ENCODE data around the gene FAM110D. TPM values are rescaled to one million over a fixed set of nuclear protein-coding genes. Genes with fewer than 3 reads are reported as not detected.

The FAM110D gene
- total RNA-seq, 1 donor from 2014 or later: 2.8 TPM

DNA sequence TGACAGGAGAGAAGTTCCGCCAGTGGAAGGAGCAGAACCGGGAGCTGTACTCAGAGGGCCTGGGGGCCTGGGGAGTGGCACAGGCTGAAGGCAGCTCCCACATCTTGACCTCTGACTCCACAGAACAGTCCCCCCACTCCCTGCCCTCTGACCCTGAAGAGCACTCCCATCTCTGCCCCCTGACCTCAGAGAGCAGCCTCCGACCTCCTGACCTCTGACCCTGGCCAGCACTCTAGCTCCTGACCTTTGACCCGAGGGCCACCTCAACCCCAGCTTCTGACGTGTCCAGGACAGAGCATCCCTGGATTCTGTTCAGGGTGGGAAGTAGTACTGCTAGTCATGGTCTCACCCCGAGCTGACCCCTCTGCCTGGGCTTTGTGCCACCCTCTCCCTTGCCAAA, 30.5 kb downstream of the FAM110D start:
- DNase-seq (ENCODE audit: low spot score): no peak

DNA sequence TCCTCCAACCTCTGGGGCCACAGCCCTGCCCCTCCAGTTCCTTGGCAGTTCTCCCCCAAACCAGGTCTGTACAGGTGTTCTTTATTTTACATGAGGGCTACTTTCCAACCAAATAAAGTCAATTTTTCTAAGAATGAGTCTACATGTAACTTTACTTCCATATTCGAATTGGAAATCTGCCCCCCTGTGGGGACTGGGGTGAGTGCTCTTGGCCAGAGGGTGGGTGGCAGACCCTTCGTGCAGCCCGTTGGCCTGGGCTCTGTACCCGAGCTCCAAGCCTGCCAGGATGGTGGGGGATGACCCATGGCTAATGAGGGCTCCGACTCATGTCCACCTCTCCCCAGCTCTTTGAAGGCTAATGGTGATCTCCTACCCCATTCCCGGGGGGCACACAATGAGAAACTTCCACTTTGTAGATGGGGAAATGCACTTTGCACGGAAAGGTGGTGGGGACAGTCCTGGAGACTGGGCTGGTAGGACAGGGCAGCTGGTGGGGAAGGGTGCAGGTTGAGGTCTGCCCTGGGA, 30.9 kb downstream of the FAM110D start:
- DNase-seq (ENCODE audit: low spot score): no peak

DNA sequence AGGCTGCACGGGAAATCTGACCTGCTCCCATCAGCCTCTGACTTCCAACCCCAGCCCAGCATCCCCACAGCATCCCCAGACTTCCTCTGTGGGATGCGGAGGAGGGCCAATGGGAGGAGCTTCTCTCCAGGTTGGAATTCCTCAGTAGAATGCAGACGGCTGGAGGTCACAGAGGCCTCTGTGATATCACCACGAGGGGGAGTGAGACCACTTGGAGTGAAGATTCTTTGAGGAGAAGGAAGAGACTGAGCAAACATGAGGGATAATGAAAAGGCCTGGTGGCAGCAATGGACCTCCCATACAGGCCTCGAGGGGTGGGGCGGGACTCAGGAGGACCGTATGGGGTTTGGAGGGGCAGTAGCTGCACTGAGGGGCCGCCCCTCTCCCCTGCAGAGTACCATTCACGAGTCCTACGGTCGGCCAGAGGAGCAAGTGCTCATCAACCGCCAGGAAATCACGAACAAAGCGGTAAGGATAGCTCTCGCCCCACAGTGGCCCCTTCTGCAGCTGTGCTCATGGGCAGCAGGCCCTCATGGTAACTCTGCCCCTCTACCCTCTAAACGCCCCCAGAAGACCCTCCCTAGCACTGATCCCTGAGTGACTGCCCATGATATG, 31.6 kb downstream of the FAM110D start, which contains the start of gene CATSPER4:
CATSPER4 (plus strand) TSS at position 230 of the 615 bp plus-strand sequence; CDS start at position 256, 26 bp downstream.
- no peak for DNase-seq (ENCODE audit: low spot score)

DNA sequence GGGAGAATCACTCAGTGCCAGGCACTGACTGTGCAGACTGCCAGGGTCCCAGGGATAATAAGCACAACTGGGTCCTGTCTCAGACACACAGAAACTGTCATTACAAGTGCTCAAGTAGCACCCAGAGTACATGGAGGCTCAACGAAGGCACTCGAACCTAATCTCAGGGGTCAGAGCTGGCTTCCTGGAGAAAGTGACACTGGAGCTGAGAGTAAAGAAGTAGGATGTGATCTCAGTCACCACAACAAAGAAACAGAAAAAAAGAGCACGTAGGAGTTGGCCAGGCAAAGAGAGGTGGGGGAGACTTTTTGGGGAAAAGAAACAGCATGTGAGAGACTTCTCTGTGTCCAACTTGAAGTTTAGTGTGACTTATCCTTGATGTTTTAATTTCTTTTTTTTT, 32.9 kb downstream of the FAM110D start:
- no peak for DNase-seq (ENCODE audit: low spot score)

DNA sequence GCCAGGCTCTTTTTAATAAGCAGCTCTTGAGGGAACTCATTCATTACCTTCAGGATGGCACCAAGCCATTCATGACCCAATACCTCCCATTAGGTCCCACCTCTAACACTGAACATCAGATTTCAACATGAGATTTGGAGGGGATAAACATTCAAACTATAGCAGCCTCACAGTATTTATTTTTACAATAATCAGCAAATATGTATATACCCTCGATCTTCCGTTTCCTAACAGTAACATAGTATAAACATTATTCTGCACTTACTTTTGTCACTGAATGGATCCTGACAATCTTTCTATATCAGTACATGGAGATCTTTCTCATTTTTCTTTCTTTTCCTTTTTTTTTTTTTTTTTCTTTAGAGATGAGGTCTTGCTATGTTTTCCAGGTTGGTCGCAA, 36.9 kb downstream of the FAM110D start:
- no peak for DNase-seq (ENCODE audit: low spot score)

DNA sequence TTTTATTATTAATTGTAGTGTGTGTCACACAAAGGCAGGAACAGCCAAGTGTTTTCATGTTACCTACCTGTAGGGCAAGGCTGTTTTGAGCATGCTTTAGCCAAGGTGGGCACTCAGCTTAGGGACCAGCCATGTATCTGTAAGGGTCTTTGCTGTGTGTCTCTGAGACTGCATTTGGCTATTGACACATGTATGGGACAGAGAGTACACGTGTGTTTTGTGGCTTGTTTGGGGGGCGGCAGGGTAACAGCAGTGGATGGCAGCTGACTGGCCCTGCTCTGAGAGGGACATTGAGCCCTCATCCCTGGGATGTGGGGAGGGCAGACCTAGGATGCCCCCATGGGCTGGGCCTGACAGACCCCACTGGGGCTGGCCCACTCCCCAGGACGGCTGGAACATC, 38.4 kb downstream of the FAM110D start:
- DNase-seq (ENCODE audit: low spot score): no peak

DNA sequence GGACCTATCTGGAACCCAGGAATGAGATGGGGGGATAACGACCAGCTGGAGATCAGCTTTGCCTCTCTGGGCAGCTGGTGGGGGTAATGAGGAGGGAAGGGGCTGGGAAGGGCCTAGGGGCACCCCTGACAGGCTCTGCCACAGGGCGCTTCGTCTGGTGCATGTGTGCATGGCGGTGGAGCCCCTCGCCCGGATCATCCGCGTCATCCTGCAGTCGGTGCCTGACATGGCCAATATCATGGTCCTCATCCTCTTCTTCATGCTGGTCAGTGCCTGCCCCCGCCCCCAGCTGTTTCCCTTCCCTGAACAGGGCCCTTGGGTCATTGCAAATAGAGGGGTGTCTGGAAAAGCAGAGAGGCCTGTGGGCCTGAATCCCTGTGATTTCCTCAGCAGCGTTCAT, 38.9 kb downstream of the FAM110D start:
- no peak for DNase-seq (ENCODE audit: low spot score)

DNA sequence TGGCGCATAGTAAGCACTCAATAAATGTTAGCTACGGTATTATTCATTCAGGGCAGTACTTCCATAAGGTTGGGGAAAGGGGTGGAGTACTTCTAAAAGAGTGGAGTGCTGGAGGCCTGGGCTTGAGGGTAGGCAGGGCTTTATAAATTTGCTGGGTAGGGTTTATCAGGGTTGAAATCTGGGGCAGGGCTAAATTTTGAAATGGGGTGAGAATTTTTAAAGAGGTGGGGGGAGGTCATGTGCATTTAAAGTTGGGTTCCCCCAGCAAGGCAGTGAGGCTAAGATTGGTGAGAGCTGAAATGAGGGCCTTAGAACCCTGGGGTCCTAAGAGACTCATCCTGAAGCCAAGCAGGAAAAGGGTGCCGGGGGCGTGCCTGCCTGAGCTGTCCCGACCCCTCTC, 41.5 kb downstream of the FAM110D start:
- no peak for DNase-seq (ENCODE audit: low spot score)

DNA sequence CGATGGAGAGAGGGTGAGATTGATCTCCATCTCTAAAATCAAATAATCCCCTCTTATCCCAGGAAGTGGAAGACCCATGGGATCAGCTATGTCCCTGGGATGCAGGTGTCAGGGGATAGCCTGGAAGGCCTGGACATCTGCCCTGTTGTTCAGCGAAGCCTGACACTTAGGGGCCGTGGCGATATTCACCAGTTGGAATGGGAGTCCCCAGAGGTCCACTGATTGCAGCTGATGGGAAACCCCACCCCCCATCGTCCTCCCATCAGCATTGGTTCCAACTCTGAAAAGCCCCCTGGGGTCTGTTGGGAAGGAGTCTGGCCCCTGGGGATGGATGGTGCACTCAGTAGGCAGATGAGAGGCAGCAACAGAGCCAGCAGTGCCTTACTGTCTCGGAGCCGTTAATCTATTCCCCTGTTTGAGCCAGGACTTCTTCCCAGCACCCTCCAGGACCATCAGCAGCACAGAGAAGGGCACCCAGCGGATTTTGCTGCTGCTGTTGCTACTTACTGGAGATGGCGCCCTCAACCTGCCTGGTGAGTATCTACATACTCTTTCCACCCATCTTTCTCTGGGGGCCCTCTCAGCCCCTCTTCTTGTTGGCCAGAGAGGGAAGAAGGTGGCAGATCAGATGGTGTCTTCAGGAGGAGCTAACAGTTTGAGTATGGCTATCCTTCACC, 44.9 kb downstream of the FAM110D start:
- DNase-seq (ENCODE audit: low spot score): no peak

DNA sequence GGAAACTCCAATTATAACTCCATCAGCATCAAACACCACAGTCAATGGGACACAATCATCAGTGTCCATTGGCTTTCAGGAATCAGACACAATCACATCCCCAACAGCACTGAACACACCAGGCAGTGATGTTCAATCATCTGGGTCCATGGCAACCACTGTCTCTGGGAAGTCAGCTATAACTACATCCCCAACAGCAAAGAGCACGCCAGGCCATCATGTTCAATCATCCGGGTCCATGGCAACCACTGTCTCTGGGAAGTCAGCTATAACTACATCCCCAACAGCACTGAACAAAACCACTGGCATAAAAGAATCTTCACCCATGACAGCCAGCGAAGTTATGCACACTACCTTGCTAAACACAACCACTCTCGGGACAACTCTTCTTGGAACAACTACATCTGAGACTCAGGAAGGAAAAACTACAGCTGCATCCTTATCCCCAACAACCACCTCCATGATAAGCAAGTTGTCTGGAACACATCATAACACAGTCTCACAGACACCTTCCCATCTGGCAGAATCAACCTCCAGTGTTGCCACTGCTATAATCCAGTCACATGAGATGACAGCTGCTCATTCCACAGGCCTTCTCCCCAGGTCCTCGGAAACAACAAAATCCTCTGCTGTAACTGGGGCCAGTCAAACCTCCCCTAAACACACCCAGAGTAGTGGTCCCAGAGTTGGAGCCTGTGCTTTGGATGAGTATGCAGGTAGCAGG, 51.4 kb downstream of the FAM110D start:
- DNase-seq (ENCODE audit: low spot score): no peak

DNA sequence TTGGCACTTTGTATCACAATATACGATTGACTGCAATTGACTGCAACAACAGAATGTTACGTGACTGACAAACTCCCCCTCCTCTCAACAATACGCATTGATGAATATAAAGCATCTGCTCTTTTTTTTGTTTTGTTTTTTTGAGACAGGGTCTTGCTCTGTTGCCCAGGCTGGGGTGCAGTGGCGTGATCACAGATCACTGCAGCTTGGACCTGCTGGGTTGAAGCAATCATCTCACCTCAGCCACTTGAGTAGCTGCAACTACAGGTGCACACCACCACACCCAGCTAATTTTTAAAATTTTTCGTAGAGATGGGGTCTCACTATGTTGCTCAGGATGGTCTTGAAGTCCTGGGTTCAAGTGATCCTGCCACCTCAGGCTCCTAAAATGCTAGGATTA, 53.8 kb downstream of the FAM110D start:
- DNase-seq (ENCODE audit: low spot score): no peak

DNA sequence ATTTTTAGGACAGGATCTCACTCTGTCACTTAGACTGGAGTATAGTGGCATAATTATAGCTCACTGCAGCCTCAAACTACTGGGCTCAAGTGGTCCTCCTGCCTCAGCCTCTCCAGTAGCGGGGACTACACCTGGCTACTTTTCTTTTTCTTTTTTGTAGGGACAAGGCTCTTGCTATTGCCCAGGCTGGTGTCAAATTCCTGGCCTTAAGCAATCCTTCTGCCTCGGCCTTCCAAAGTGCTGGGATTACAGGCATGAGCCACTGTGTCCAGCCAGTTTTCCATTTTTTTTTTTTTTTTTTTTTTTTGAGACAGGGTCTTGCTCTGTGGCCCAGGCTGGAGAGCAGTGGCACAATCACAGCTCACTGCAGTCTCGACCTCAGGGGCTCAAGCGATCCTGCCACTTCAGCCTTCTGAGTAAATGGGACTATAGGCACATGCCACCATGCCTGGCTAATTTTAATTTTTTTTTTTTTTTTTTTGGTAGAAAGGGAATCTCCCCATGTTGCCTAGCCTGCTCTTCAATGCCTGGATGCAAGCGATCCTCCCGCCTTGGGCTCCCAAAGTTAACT, 54.5 kb downstream of the FAM110D start:
- no peak for DNase-seq (ENCODE audit: low spot score)

Other genes with a start within 250 kb of the FAM110D start
- 43.6 TPM for gene PAFAH2, start 161.0 kb upstream of the FAM110D start, total RNA-seq
- 1.6 TPM for gene EXTL1, start 137.3 kb upstream of the FAM110D start, total RNA-seq
- 166 TPM for gene SLC30A2, start 113.0 kb upstream of the FAM110D start, total RNA-seq
- gene TRIM63, start 91.4 kb upstream of the FAM110D start, total RNA-seq: 6.1 TPM
- gene PDIK1L, start 47.3 kb upstream of the FAM110D start, total RNA-seq: 19.0 TPM
- gene C1orf232, start 9.9 kb downstream of the FAM110D start, total RNA-seq: not detected
- 28.1 TPM for gene ZNF593, start 10.8 kb downstream of the FAM110D start, total RNA-seq
- gene ZNF593OS, start 12.8 kb downstream of the FAM110D start, total RNA-seq: 0.29 TPM
- 36.0 TPM for gene CNKSR1, start 18.4 kb downstream of the FAM110D start, total RNA-seq
- not detected for gene CATSPER4, start 31.5 kb downstream of the FAM110D start, total RNA-seq
- gene CEP85, start 75.1 kb downstream of the FAM110D start, total RNA-seq: 10.0 TPM
- 133 TPM for gene SH3BGRL3, start 121.0 kb downstream of the FAM110D start, total RNA-seq
- gene UBXN11, start 147.6 kb downstream of the FAM110D start, total RNA-seq: 21.3 TPM
- 21.1 TPM for gene CD52, start 158.9 kb downstream of the FAM110D start, total RNA-seq
- 25.5 TPM for gene CRYBG2, start 195.1 kb downstream of the FAM110D start, total RNA-seq
- gene ZNF683, start 213.7 kb downstream of the FAM110D start, total RNA-seq: 2.9 TPM

All from mucosa of gallbladder (tissue), 1 donor.